ENCODE data around the gene RFTN1. TPM values are rescaled to one million over a fixed set of nuclear protein-coding genes. Genes with fewer than 3 reads are reported as not detected.

Gene RFTN1
- 26.5 TPM for total RNA-seq
- long read RNA-seq, transcript RFTN1-201 (10 exons, 2,982 nt) = major isoform, 8 of 32 reads
- long read RNA-seq, partial matches to known transcripts = 5 of 32 reads
- long read RNA-seq, other reads (novel, unspliced or antisense) = 19 of 32 reads

DNA sequence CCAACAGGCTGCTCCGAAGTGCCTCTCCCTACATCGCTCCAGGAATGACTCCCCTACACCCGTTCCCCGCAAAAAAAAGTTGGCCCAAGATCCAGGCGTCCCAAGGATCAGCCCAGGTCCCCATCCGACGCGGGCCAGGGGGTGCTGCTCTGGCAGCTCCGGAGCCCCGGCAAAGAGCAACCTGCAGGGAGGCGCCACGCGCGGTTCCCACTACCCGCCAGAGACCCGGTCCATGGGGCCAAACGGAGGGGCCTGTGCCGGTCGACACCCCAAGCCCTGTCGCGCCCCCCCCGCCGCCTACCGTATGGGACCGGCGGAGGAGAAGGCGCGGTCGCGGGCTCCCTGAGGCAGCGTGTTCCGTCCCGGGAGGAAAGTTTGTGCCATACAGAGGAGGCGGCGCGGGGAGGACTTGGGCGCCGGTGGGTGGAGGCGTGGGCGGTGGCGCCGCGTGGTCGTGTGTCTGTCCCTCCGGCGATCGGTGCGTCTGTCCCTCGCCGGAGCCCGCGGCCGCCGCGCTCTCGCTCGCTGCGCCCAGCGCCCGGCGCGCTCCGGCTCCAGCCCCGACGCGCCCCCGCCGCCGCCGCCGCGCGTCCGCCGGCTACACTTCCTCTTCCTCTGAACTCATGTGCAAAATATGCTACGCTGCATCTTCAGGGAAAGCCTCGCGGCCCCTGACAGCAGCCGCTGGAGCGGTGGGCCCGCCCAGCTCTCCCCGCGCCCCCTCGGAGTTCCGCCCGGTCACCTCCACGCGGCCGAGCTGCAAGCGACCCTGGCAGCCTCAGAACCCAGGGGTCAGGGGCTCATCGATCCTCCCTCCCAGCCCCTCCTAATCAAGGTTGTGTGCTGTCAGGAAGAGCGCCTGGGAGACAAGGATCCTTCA, at the start of gene RFTN1:
TSS of gene RFTN1 (minus strand) at position 559 of the 880 bp plus-strand sequence. CDS start 19,830 bp downstream, outside the sequence.
- intact Hi-C loops (cut with DNase I) = loop anchor here (5.0 kb wide), 1 partner anchor 46 kb away; no protein-coding TSS in a partner anchor
- peak; percentile 88 for DNase-seq (ENCODE audit: low spot score)

DNA sequence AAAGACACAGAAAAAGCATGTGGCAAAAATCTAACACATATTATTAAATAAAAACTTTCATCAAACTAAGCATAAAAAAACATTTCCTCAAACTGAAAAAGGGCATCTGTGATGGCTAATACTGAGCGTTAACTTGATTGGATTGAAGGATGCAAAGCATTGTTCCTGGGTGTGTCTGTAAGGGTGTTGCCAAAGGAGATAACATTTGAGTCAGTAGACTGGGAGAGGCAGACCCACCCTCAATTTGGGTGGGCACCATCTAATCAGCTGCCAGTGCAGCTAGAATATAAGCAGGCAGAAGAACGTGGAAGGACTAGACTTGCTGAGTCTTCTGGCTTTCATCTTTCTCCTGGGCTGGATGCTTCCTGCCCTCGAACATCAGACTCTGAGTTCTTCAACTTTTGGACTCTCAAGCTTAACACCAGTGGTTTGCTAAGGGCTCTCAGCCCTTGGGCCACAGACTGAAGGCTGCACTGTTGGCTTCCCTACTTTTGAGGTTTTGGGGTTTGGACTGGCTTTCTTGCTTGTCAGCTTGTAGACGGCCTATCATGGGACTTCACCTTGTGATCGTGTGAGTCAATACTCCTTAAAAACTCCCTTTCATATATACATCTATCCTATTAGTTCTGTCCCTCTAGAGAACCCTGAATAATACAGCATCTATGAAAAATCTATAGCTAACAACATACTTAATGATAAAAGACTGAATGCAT, 46.3 kb upstream of the RFTN1 start:
- DNase-seq (ENCODE audit: low spot score) = no peak
- intact Hi-C loops (cut with DNase I) = no loop called here

GRCh38 chr3:16554126-16554525, 40.6 kb upstream of the RFTN1 start:
- intact Hi-C loops (cut with DNase I) = loop anchor here (5.0 kb wide), 2 partner anchors 287 to 507 kb away; partner anchors contain the start of gene OXNAD1
- no peak for DNase-seq (ENCODE audit: low spot score)

DNA sequence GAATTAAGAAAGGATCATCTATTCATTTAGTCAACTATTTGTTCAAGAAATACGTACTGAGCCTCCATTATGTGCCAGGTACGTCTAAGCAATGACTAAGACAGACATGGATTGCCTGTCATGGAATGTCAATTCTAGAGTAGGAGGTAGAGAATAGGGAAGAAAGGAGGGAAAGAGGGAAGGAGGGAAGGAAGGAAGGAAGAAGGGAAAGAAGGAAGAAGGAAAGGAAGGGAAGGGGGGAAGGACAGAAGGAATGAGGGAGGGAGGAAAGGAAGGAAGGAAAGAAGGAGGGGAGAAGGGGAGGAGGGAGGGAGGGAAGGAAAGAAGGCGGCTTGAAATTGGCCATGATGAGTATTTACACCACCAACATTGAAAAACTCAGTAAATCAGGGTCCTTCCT, 39.3 kb upstream of the RFTN1 start:
- intact Hi-C loops (cut with DNase I) = loop anchor here (5.0 kb wide), 2 partner anchors 285 to 505 kb away; partner anchors contain the start of gene OXNAD1
- no peak for DNase-seq (ENCODE audit: low spot score)

DNA sequence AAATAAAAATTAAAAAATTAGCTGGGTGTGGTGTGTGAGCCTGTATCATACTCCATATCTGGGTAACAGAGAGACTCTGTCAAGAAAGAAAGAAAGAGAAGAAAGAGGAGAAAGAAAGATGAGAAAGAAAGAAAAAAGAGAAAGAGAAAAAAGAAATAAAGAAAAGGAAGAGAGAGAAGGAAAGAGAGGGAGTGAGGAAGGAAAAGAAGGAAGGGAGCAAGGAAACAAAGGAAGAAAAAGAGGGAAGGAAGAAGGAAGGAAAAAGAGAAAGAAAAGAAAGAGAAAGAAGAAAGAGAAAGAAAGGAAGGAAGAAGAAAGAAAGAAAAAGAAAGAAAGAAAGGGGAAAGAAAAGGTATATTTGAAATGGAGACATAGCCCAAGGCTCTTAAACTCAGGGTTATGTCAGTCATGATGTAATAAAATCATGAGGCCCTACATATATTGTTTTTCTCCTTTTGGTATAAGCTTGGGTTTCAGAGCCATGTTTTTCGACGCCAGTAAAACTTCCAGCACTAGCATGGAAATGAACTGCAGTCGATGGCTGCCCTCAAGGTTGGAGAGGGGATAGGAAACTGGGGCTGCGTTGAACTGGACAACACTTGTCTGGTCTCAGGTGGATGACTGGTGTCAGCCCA, 38.0 kb upstream of the RFTN1 start:
- intact Hi-C loops (cut with DNase I) = loop anchor here (5.0 kb wide), 2 partner anchors 284 to 504 kb away; partner anchors contain the start of gene OXNAD1

GRCh38 chr3:16550676-16551341, 37.3 kb upstream of the RFTN1 start:
- no peak for DNase-seq (ENCODE audit: low spot score)
- intact Hi-C loops (cut with DNase I) = loop anchor here (1.0 to 5.0 kb wide), 3 partner anchors 261 to 504 kb away; partner anchors contain the start of gene OXNAD1

More for the DNA sequence above, 38.0 kb upstream of the RFTN1 start:
- no peak for DNase-seq (ENCODE audit: low spot score)

- no peak for DNase-seq (ENCODE audit: low spot score)
- intact Hi-C loops (cut with DNase I) = loop anchor here (1.0 to 5.0 kb wide), 3 partner anchors 260 to 503 kb away; partner anchors contain the start of gene OXNAD1
These were observed 36.8 kb upstream of the RFTN1 start for GRCh38 chr3:16550305-16550675.

- no peak for DNase-seq (ENCODE audit: low spot score)
- intact Hi-C loops (cut with DNase I) = no loop called here
These were observed 35.2 kb upstream of the RFTN1 start for GRCh38 chr3:16548721-16549120.

DNA sequence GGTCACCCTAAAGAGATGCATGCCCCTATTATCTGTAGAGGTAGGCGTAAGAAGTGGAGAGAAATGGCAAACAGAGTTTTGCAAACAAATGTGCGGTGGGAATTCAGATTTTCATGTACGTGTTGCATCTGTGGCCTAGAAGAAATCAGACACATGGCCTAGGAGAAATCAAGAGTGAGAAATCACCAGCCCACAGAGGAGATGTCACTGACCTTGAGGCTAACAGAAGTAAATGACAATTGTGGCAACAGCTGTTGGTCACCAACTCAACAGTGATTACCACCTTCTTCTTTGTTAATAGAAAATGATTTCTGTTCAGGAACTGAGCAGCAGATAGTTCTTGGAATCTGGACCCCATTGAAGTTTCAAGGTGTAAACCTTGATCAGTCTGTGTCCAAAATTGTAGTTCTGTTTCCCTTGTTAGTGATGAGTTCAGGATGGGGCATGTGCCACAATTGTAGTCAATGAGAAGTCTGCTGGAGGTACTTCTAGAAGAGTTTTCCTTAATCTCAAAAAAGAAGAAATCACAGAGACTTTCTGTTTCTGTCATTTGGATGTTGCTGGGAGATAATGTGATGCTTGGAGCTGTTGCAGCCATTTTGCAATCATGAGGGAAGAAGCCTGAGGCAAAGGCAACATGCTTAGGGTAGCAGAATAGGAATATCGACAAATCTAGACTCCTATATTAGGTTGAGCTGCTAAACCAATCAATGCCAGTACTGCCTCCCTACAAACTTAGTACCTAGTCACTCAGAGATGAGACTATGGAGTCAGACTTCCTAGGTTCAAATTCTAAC, 34.3 kb upstream of the RFTN1 start:
- intact Hi-C loops (cut with DNase I) = no loop called here
- no peak for DNase-seq (ENCODE audit: low spot score)

- intact Hi-C loops (cut with DNase I) = loop anchor here (1.0 kb wide), 1 partner anchor 175 kb away; no protein-coding TSS in a partner anchor
These were observed 32.9 kb upstream of the RFTN1 start for GRCh38 chr3:16546186-16547010.

DNA sequence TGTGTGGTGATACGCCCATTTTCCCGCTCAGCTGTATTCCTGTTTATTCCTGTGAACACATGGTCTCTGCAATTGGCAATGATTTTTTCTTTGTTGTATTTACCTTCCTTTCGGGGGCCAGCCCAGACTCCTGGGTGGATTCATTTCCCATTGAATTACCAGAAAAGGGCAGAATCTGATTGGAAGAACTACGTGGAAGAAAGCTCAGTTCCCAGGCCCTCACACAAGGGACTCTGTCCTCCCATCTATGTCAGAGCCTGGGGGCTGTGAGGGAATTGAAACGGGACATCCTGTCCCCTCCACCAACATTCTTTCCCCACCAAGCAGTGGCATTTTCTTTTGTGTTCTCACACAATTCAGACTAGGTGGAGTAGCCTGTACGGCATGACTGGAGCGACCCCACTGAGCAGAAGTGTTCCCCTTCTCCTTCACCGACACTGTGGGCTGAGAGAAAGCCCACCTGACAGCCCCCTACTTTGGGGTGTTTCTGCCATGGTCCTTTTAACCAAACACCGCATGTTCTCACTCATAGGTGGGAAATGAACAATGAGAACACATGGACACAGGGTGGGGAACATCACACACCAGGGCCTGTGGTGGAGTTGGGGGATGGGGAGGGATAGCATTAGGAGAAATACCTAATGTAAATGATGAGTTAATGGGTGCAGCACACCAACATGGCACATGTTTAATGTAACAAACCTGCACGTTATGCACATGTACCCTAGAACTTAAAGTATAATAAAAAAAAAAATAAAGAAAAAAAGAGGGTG, 32.1 kb upstream of the RFTN1 start:
- intact Hi-C loops (cut with DNase I) = loop anchor here (1.0 kb wide), 2 partner anchors 29 to 174 kb away; no protein-coding TSS in a partner anchor
- DNase-seq (ENCODE audit: low spot score) = no peak

More at GRCh38 chr3:16546186-16547010, 32.9 kb upstream of the RFTN1 start:
- DNase-seq (ENCODE audit: low spot score) = no peak

- no peak for DNase-seq (ENCODE audit: low spot score)
- intact Hi-C loops (cut with DNase I) = no loop called here
These were observed 29.9 kb upstream of the RFTN1 start for GRCh38 chr3:16543242-16543864.

DNA sequence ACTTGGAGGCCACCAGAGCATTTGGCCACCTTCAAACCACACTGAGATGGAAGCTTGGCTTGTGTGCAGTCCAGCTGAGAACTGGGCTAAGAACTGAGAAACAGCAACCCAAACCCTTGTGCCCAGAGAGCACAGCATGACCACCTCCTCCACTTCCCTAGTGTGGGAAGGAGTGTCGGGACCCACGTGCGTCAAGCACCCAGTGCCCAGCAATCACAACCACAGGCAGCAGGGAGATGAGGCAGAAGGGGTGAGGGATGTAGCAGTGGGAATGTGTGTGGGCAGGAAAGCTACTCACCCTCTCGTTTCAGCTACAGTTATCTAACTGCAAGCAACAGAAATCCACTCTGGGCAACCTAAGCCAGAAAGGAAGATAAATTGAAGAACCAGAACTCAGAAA, 25.0 kb upstream of the RFTN1 start:
- no peak for DNase-seq (ENCODE audit: low spot score)

GRCh38 chr3:16536996-16537395, 23.5 kb upstream of the RFTN1 start:
- DNase-seq (ENCODE audit: low spot score) = no peak
- intact Hi-C loops (cut with DNase I) = no loop called here

More for the DNA sequence above, 25.0 kb upstream of the RFTN1 start:
- intact Hi-C loops (cut with DNase I) = no loop called here

GRCh38 chr3:16536344-16536663, 22.8 kb upstream of the RFTN1 start:
- no peak for DNase-seq (ENCODE audit: low spot score)
- intact Hi-C loops (cut with DNase I) = no loop called here

DNA sequence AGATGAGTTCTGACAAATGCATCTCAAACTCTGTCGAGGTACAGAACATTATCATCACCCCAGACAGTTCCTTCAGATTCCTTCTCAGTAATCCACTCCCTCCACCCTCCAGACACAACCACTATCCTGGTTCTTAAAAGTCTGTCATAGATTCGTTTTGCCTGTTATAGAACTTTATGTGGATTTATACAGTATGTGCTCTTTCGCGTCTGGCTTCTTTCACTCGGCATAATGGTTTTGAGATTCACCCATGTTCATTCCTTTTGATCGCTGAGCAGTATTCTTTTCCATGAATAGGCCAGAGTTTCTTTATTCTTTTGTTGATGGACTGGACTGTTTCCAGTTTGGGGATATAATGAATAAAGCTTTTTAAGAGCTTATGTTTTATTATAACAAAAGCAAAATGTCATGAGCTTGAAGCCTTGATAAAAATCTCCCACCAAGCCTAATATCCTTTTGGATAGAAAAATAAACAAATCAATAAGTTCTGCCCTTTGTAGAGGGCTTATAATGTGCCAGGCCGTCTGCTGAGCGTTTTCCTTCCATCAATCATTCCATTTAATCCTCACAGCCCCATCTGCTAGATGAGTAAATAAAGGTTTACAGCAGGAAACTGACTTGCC, 21.3 kb upstream of the RFTN1 start:
- intact Hi-C loops (cut with DNase I) = loop anchor here (5.0 kb wide), 1 partner anchor 247 kb away; no protein-coding TSS in a partner anchor
- DNase-seq (ENCODE audit: low spot score) = no peak

All from cardiac septum (tissue), 1 donor.